Natural killer cell (primary cell): Measurements from ENCODE around the gene NTHL1. TPM values are rescaled to one million over a fixed set of nuclear protein-coding genes. Genes with fewer than 3 reads are reported as not detected.

ENCODE experiments used
- ATAC-seq, 3 donors: fragments of 150-1000 bp in 2 of 3; fragments of 200-7000 bp in 1 of 3; cut with Tn5 transposase; 1 replicate in 1 of 3; 2 replicates in 2 of 3; pipeline ENCODE4 v1.10.0; 2021; ENCODE audit warnings: mild to moderate bottlenecking in 2 of 3, moderate library complexity in 2 of 3
- DNase-seq, 2 donors: peaks; one replicate each; pipeline versions ENCODE4 v3.0.0 to v3.0.0-alpha.2; 2013 to 2021; ENCODE audit warnings: mixed read lengths in 1 of 2
- H3K27ac ChIP-seq: one replicate; pipeline ENCODE4 v1.5.1; 2013; ENCODE audit warnings: mild to moderate bottlenecking, low read length
- H3K27me3 ChIP-seq: one replicate; pipeline ENCODE4 v1.6.1; 2013; ENCODE audit warnings: low read length; ENCODE audit not compliant: control insufficient read depth, insufficient read depth
- H3K36me3 ChIP-seq: one replicate; pipeline ENCODE4 v1.6.1; 2013; ENCODE audit warnings: low read length; ENCODE audit not compliant: control insufficient read depth, insufficient read depth
- H3K4me1 ChIP-seq: one replicate; pipeline ENCODE4 v1.6.1; 2013; ENCODE audit warnings: low read length; ENCODE audit not compliant: control insufficient read depth, insufficient read depth
- H3K4me3 ChIP-seq: one replicate; pipeline ENCODE4 v1.5.1; 2013; ENCODE audit warnings: low read length
- H3K9me3 ChIP-seq: one replicate; pipeline ENCODE4 v1.6.1; 2013; ENCODE audit warnings: low read length; ENCODE audit not compliant: control insufficient read depth, insufficient read depth
- H3K27ac Mint-ChIP-seq, 2 donors: one replicate each; pipeline ENCODE4 v1.8.0; 2022; ENCODE audit warnings: mild to moderate bottlenecking in 2 of 2, mixed read lengths in 2 of 2, moderate library complexity in 1 of 2
- H3K27me3 Mint-ChIP-seq, 2 donors: one replicate each; pipeline ENCODE4 v1.8.0; 2022; ENCODE audit warnings: low read depth in 2 of 2, mixed read lengths in 2 of 2
- H3K36me3 Mint-ChIP-seq: one replicate; pipeline ENCODE4 v1.8.0; 2022; ENCODE audit warnings: mixed read lengths
- H3K4me1 Mint-ChIP-seq, 2 donors: one replicate each; pipeline ENCODE4 v1.8.0; 2022; ENCODE audit warnings: mixed read lengths in 2 of 2
- H3K4me3 Mint-ChIP-seq: one replicate; pipeline ENCODE4 v1.8.0; 2022; ENCODE audit warnings: mild to moderate bottlenecking, moderate library complexity, mixed read lengths
- H3K9me3 Mint-ChIP-seq, 2 donors: one replicate each; pipeline ENCODE4 v1.8.0; 2022; ENCODE audit warnings: mixed read lengths in 2 of 2
- WGBS: methylation state at CpG from one replicate; pipeline ENCODE4 v1.1.7; 2013; ENCODE audit warnings: missing lambda C conversion rate; ENCODE audit not compliant: insufficient coverage; 5-methylcytosine and 5-hydroxymethylcytosine counted together
- intact Hi-C: fragments of 100-400 bp; cut with micrococcal nuclease; formaldehyde crosslinking; loops from one replicate; pipeline ENCODE4 v1.14.2; 2022
- total RNA-seq, 4 donors: library from RNA; stranded (reverse); fragments of 120-200 nt in 1 of 4; gene quantifications; one replicate each; pipeline versions ENCODE4 v1.2.3 to v1.2.4, GENCODE V29; 2013 to 2022
- TF ChIP-seq, protein P1 (sequence below): fragments of 200-600 bp; IDR thresholded peaks from one replicate; pipeline ENCODE4 v1.8.0; 2022; ENCODE audit warnings: antibody characterized with exemption

The NTHL1 gene
- total RNA-seq, 3 donors from 2014 or later (not counting 1 experiment from before 2014, with no cell fraction given), result 8.7 to 12.9 (median 9.7) TPM

- H3K9me3 ChIP-seq, result no peaks in the 10 kb centered on the region
- DNase-seq, result no peak
Observed at GRCh38 chr16:2037647-2038381, 9.8 kb downstream of the NTHL1 start.

DNA sequence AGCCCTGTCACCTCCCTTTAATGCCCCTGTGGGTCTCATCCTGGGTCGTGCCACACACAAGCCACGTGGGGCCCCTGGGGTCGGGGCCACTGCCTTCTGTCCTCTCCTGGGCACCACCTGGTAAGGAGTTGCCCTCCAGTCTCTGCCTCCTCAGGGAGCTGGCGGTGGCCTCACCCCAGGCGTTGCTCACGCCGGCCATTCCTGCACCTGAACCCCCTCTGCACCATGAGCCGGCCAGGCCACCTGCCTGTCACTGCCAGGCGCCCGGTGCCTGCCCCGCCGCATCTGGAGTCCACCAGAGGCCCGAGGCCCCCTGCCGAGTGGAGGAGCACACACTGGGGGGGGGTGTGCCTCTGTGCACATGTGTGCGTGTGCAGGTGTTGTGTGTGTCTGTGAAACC, 10.5 kb downstream of the NTHL1 start:
- H3K27ac Mint-ChIP-seq, result no peak overlapping the region
- H3K36me3 Mint-ChIP-seq, result no peaks in the 10 kb centered on the region
- no peak overlapping the region for H3K27ac ChIP-seq
- peaks cover 6% of the 10 kb centered on the region for H3K4me1 ChIP-seq
- no peaks in the 10 kb centered on the region for H3K9me3 ChIP-seq
- TF ChIP-seq, protein P1, sequence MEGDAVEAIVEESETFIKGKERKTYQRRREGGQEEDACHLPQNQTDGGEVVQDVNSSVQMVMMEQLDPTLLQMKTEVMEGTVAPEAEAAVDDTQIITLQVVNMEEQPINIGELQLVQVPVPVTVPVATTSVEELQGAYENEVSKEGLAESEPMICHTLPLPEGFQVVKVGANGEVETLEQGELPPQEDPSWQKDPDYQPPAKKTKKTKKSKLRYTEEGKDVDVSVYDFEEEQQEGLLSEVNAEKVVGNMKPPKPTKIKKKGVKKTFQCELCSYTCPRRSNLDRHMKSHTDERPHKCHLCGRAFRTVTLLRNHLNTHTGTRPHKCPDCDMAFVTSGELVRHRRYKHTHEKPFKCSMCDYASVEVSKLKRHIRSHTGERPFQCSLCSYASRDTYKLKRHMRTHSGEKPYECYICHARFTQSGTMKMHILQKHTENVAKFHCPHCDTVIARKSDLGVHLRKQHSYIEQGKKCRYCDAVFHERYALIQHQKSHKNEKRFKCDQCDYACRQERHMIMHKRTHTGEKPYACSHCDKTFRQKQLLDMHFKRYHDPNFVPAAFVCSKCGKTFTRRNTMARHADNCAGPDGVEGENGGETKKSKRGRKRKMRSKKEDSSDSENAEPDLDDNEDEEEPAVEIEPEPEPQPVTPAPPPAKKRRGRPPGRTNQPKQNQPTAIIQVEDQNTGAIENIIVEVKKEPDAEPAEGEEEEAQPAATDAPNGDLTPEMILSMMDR, result no peak
- no peaks in the 10 kb centered on the region for H3K27me3 ChIP-seq
- H3K4me1 Mint-ChIP-seq, result no peaks in the 10 kb centered on the region
- no peak for DNase-seq
- H3K36me3 ChIP-seq, result no peaks in the 10 kb centered on the region
- no peaks in the 10 kb centered on the region for H3K9me3 Mint-ChIP-seq
- H3K4me3 Mint-ChIP-seq, result no peak overlapping the region
- intact Hi-C loops, result no loop called here
- no peaks in the 10 kb centered on the region for H3K27me3 Mint-ChIP-seq
- no peak for ATAC-seq
- no peak overlapping the region for H3K4me3 ChIP-seq
- 91% methylated on average over 15 of the region's 15 CpGs for WGBS

More at GRCh38 chr16:2037647-2038381, 9.8 kb downstream of the NTHL1 start:
- no peaks in the 10 kb centered on the region for H3K36me3 Mint-ChIP-seq
- H3K9me3 Mint-ChIP-seq, result no peaks in the 10 kb centered on the region
- no peak for ATAC-seq
- 88% methylated on average over 29 of the region's 29 CpGs for WGBS
- Histone ChIP-seq H3K4me3 (no peak overlapping the region), H3K27me3 (no peaks in the 10 kb centered on the region), H3K36me3 (no peaks in the 10 kb centered on the region), H3K4me1 (peaks cover 6% of the 10 kb centered on the region), H3K27ac (no peak overlapping the region)
- no peaks in the 10 kb centered on the region for H3K27me3 Mint-ChIP-seq
- H3K27ac Mint-ChIP-seq, result no peak overlapping the region
- intact Hi-C loops, result no loop called here
- no peaks in the 10 kb centered on the region for H3K4me1 Mint-ChIP-seq
- TF ChIP-seq, protein P1, result no peak
- H3K4me3 Mint-ChIP-seq, result no peak overlapping the region

GRCh38 chr16:2036200-2036966, 11.3 kb downstream of the NTHL1 start:
- H3K4me3 ChIP-seq, result no peak overlapping the region
- no peaks in the 10 kb centered on the region for H3K27me3 ChIP-seq
- H3K9me3 Mint-ChIP-seq, result no peaks in the 10 kb centered on the region
- WGBS, result 94% methylated on average over 47 of the region's 47 CpGs
- no peaks in the 10 kb centered on the region for H3K9me3 ChIP-seq
- no peaks in the 10 kb centered on the region for H3K4me1 Mint-ChIP-seq
- H3K4me3 Mint-ChIP-seq, result no peak overlapping the region
- ATAC-seq (no peak), DNase-seq (no peak)
- H3K27me3 Mint-ChIP-seq, result no peaks in the 10 kb centered on the region
- no peak overlapping the region for H3K27ac ChIP-seq
- H3K36me3 ChIP-seq, result no peaks in the 10 kb centered on the region
- intact Hi-C loops, result no loop called here
- no peaks in the 10 kb centered on the region for H3K36me3 Mint-ChIP-seq
- TF ChIP-seq, protein P1, result no peak
- H3K27ac Mint-ChIP-seq, result no peak overlapping the region
- H3K4me1 ChIP-seq, result peaks cover 6% of the 10 kb centered on the region
